HepG2 (cell line): ENCODE measurements around the gene ACOT9. TPM values are rescaled to one million over a fixed set of nuclear protein-coding genes. Genes with fewer than 3 reads are reported as not detected.

ENCODE experiments used
- ETV5 ChIP-seq: IDR thresholded peaks from 2 replicates; pipeline ENCODE4 v1.6.1; 2018; ENCODE audit warnings: missing biosample characterization, missing genetic modification reagents, inconsistent platforms, borderline replicate concordance
- FUBP1 ChIP-seq: sonication (generic); formaldehyde crosslinking; IDR thresholded peaks from 2 replicates; pipeline ENCODE4 v1.5.1; 2020; ENCODE audit warnings: missing genetic modification reagents, mild to moderate bottlenecking, borderline replicate concordance
- GPBP1L1 ChIP-seq: sonication (generic); formaldehyde crosslinking; IDR thresholded peaks from 2 replicates; pipeline ENCODE4 v1.5.0; 2020; ENCODE audit warnings: mild to moderate bottlenecking, missing genetic modification reagents
- HIVEP1 ChIP-seq: sonication (generic); formaldehyde crosslinking; IDR thresholded peaks from 2 replicates; pipeline ENCODE4 v1.4.0; 2020; ENCODE audit warnings: mild to moderate bottlenecking, missing genetic modification reagents
- IRF9 ChIP-seq: sonication (generic); formaldehyde crosslinking; IDR thresholded peaks from 2 replicates; pipeline ENCODE4 v1.8.0; 2022; ENCODE audit warnings: missing genetic modification reagents, mild to moderate bottlenecking, borderline replicate concordance
- MYPOP ChIP-seq: sonication (generic); formaldehyde crosslinking; IDR thresholded peaks from 2 replicates; pipeline ENCODE4 v1.8.1; 2023; ENCODE audit warnings: mild to moderate bottlenecking, moderate library complexity, missing genetic modification reagents
- MZF1 ChIP-seq: sonication (generic); formaldehyde crosslinking; IDR thresholded peaks from 2 replicates; pipeline ENCODE4 v1.8.1; 2023; ENCODE audit warnings: mild to moderate bottlenecking, missing genetic modification reagents, borderline replicate concordance
- POLR2G ChIP-seq: fragments of 200-400 bp; formaldehyde crosslinking; IDR thresholded peaks from 2 replicates; pipeline ENCODE4 v1.6.1; 2018; ENCODE audit warnings: mild to moderate bottlenecking, low read depth, low read length, moderate library complexity
- SIX4 ChIP-seq: sonication (generic); formaldehyde crosslinking; IDR thresholded peaks from 2 replicates; pipeline ENCODE4 v1.4.0; 2020; ENCODE audit warnings: missing genetic modification reagents
- ZBTB38 ChIP-seq: sonication (generic); formaldehyde crosslinking; IDR thresholded peaks from 2 replicates; pipeline ENCODE4 v1.5.1; 2020; ENCODE audit warnings: mild to moderate bottlenecking, missing genetic modification reagents
- ZNF546 ChIP-seq: sonication (generic); formaldehyde crosslinking; conservative IDR thresholded peaks from 2 replicates; pipeline ENCODE4 v1.8.1; 2023; ENCODE audit warnings: mild to moderate bottlenecking, missing genetic modification reagents
- ZNF557 ChIP-seq: sonication (generic); formaldehyde crosslinking; IDR thresholded peaks from 2 replicates; pipeline ENCODE4 v1.4.0; 2020; ENCODE audit warnings: missing genetic modification reagents
- ZNF569 ChIP-seq: sonication (generic); formaldehyde crosslinking; IDR thresholded peaks from 2 replicates; pipeline ENCODE4 v1.5.0; 2020; ENCODE audit warnings: mild to moderate bottlenecking, missing genetic modification reagents, moderate library complexity, borderline replicate concordance
- ZNF646 ChIP-seq: sonication (generic); formaldehyde crosslinking; IDR thresholded peaks from 2 replicates; pipeline ENCODE4 v1.9.0; 2021; ENCODE audit warnings: mild to moderate bottlenecking, missing genetic modification reagents
- ZNF816 ChIP-seq: sonication (generic); formaldehyde crosslinking; IDR thresholded peaks from 2 replicates; pipeline ENCODE4 v1.8.0; 2022; ENCODE audit warnings: missing genetic modification reagents, mild to moderate bottlenecking, borderline replicate concordance
- ZNF883 ChIP-seq: sonication (generic); formaldehyde crosslinking; IDR thresholded peaks from 2 replicates; pipeline ENCODE4 v1.5.1; 2020; ENCODE audit warnings: mild to moderate bottlenecking, missing genetic modification reagents; ENCODE audit errors: not compliant biosample characterization
- polyA plus RNA-seq, 8 experiments: library from polyadenylated mRNA; depleted of rRNA in 3 of 8; stranded (reverse) in 7 of 8; unstranded in 1 of 8; fragments of >200 nt; fragmentation: Illumina TruSeq in 4 of 8; extraction: Trizol in 4 of 8; gene quantifications; 2 replicates each; pipeline versions ENCODE4 v1.2.1 to v1.2.3, GENCODE V29; 2011 to 2016; ENCODE audit warnings: low read depth in 4 of 8, missing spikeins in 1 of 8, mixed read lengths in 1 of 8; ENCODE audit not compliant: insufficient read depth in 1 of 8
- total RNA-seq, 5 experiments: library from RNA; depleted of rRNA; stranded (reverse); fragments of >200 nt; fragmentation: Illumina TruSeq; extraction: Trizol; gene quantifications; 2 replicates each; pipeline ENCODE4 v1.2.3, GENCODE V29; 2016; ENCODE audit warnings: low read depth in 1 of 5

Gene ACOT9
- total and polyA plus RNA-seq, 2 of the 13 experiments (the other 11 are each of a cell fraction or from before 2014, with no cell fraction given), result 33.3 to 36.9 TPM

- peak; percentile 80; the same call in 1 of the 2 replicates for TF ChIP-seq ETV5 (CRISPR knock-in tag)
- no peak for TF ChIP-seq FUBP1 (CRISPR knock-in tag)
- TF ChIP-seq SIX4, result 0 out of 2 replicates have a peak, but pooled peaks have one; percentile 34
- no peak for TF ChIP-seq IRF9 (CRISPR knock-in tag)
- TF ChIP-seq MZF1, result no peak
- TF ChIP-seq ZBTB38 (CRISPR knock-in tag), result no peak; the same call in 1 of the 2 replicates
- peak; percentile 100 for TF ChIP-seq POLR2G
- TF ChIP-seq ZNF816, result no peak
- TF ChIP-seq ZNF646 (CRISPR knock-in tag), result no peak
- no peak for TF ChIP-seq GPBP1L1
- TF ChIP-seq ZNF569 (CRISPR knock-in tag), result no peak
- TF ChIP-seq MYPOP (CRISPR knock-in tag), result 0 out of 2 replicates have a peak, but pooled peaks have one; percentile 56
- no peak for TF ChIP-seq ZNF883
- no peak for TF ChIP-seq ZNF557
- no peak for TF ChIP-seq HIVEP1 (CRISPR knock-in tag)
- TF ChIP-seq ZNF546, result no peak
Measured at GRCh38 chrX:23782863-23783588, 40.0 kb upstream of the ACOT9 start, which contains the start of gene SAT1 (continued).
